ELR (cell line): ENCODE measurements around the gene FOXP1.

ENCODE experiments used
- DNase-seq: peaks from one replicate; pipeline ENCODE4 v3.0.0-alpha.2; 2015; ENCODE audit warnings: low read depth

Gene FOXP1

GRCh38 chr3:71060536-71060935, 523.0 kb downstream of the FOXP1 start:
- DNase-seq: no peak

- DNase-seq: peak; percentile 77
These were observed 526.0 kb downstream of the FOXP1 start for GRCh38 chr3:71057526-71057894.

GRCh38 chr3:71056327-71056726, 527.2 kb downstream of the FOXP1 start:
- peak; percentile 85 for DNase-seq

DNA sequence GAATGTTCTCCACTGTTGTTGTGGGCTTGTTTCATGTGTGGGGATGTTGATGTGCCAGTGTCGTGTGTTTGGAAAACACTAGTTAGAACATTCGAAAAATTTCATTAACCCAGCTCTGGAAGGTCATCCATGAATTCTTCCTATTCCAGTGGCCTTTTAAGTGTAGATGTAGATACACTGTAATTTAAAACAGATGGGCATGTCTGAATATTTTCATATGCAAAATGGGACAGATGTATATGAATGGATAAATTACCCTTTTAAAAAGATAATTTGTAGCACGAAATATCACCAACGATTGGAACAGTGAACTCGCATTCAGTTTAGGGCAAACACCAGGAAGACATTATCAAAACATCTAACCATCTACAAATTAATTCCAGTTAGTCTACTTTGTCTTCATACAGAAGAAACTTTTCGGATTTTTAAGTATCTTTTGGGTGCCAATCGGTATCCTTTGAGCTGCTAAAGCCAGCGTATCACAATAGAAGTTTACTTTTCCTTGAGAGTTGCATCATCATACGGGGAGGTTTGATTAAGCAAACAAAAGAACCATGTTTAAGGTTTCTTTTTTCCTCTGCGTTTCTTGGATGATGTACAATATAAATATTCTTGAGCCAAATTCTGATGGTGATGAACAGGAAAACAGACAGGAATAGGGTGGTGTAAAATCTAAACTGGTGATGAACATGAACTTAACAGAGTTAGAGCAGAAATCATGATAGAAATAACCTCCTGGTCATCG, 528.1 kb downstream of the FOXP1 start:
- DNase-seq: no peak

DNA sequence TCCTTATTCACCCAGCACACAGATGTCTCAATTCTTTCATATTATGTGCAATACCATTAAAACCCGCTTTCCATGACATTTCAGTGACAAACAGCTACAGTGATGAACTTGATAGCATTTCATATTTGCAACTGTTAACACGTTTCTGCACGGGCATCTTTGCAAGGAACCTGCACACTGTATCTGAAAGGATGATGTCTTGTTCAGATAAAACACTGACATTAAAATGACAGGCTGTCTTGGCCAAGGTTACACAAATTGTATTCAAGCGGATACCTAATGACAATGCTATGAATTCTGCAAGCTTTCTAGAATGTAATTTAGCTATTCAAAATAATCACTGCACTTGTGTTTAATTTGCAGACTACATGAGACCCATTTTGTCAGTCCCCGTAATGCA, 529.2 kb downstream of the FOXP1 start:
- DNase-seq: no peak

- DNase-seq: no peak
These were observed 530.0 kb downstream of the FOXP1 start for GRCh38 chr3:71053495-71053894.

DNA sequence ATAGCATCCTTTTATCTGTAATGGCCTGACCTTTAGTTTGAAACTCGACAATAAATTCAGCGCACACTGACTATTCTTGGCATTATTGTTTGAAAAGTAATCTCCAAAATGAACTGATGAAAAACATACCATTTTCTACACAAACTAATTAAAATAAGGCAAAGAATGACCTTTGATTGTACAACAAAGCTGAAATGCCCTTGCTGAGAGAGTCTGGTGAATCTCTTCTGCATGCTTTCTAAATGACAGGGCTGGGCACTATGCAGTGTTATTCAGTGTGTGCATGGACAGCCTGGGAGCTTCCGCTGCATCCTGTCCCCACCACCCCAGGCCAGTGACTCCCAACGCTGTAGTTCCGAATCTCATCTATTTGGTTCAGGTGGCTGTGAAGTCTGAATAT, 530.8 kb downstream of the FOXP1 start:
- no peak for DNase-seq

- peak; percentile 18 for DNase-seq
These were observed 531.4 kb downstream of the FOXP1 start for GRCh38 chr3:71051893-71052687.

- no peak for DNase-seq
These were observed 532.3 kb downstream of the FOXP1 start for GRCh38 chr3:71051259-71051595.

GRCh38 chr3:71050538-71051258, 532.8 kb downstream of the FOXP1 start:
- DNase-seq: no peak

DNA sequence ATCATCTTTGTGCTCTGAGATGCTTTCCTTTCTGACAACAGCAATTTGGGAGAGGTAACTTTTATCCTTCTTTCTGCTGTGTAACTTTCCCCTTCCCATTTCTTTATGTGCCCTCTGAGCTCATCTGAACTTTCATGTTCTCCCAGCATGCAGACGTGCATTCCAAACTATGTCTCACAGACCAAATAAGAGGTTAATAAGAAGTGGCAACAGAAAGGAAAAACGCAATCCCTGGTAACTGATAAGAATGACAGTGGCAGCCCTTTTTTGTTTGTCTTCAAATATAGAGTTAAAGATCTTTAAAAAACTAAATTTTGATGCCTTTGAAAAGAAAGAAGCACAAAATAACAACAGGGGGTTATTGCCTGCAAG, 533.4 kb downstream of the FOXP1 start:
- DNase-seq: no peak

GRCh38 chr3:71048948-71049347, 534.6 kb downstream of the FOXP1 start:
- no peak for DNase-seq

DNA sequence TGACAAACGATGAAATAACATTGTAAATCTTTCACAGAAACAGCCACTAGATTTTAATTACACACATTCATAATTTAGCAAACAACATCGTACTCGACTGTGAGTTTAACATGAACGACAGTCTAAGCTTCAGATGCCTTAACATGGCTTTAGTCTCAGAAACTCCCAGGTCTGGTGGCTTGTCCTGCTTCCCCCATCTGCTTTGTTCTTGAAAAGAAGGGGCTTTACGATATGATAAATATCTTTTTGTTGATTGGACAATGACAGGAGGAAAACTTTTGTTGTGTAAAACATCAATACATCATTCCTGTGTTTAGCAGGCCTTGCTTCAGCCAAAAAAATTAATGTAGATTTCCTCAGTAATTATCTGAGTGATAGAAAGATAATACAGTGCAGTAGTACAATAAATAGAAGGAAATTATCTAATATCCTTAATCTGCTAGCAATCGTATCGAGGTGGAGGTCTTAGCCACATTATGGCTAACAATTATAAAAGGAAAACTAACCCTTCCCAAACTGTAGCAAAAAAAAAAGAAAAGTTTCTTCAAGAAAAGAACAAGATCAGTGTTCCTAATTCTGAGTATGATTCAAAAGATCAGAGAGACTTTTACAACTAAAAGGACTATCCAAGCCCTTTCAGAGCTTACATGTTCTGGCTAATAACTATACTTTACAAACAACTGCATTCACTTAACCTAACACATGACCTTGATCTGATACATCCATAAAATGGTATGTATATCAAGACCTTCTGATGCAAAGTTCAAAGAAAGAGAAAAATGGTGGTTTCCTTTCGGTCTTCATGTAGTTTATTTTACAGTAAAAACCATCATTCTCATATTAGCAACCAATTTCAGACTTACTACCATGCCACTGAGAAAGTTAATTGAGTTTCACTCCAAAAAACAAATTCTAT, 535.7 kb downstream of the FOXP1 start:
- DNase-seq: no peak

DNA sequence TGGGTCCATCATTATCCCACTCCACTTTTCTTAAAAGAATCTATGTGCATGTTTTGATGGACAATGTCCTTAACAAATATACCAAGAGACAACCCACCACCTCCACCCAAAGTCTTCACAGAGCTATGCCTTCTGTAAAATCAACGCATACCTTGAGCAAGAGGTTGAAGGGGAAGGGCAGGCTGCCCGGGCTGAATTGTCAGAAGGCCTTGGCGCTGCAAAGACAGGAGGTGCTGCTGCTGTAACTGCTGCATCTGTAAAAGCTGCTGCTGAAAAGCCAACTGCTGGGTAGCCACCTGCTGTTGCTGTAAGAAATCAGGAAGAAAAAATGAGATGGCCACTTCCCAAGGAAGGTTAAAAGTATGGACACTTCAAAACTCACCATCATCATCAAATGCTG, 536.7 kb downstream of the FOXP1 start:
- DNase-seq: no peak

- no peak for DNase-seq
These were observed 537.6 kb downstream of the FOXP1 start for GRCh38 chr3:71045917-71046282.

DNA sequence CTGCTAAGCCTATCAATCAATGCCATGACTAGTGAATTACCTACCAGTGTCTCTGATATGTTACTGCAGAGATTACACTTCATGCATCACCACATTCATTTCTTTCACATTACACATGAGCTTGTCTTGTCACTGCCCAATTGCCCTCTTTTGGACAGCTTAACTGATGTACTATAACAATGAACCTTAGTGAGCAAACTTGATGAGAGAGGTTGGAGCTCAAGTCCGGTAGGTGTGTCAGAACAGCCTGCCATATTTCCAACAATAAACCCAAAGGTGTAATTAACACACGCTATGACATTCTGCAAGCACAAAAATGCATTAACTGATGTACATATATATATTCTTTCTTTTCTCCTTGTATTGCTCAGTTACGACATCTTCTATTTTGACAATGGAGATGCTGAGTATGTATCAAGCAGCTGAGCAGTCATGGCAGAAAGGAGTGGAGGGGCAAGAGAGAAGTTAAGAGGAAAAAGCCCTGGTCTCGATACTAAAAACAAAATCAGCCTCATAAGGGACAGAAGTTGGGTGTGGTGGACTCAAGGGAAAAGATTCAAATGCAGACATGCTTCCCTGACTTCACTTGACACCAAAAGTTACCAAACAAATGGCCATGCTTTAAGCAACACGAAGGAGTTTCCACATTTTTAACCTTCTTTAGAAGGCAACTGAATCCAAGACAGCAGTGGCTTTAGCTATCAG, 538.2 kb downstream of the FOXP1 start:
- DNase-seq: no peak

DNA sequence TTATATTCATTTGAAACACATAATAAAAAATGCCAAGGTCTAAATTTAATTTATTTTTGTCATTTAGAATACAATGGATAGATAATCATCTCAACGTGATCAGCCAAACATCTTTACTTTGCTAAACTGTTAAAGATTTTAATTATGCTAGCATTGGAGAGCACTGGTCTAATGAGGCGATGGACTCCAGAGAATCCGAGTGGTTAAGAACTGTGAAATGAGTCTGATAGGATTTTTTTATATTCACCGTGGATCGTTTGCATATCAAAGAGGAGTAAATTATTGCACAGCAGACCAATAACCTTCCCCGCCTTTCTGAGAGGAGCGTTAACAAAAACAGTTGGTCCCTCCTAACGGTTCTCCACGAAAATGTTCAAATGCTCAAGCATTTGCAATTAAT, 540.8 kb downstream of the FOXP1 start:
- DNase-seq: no peak

DNA sequence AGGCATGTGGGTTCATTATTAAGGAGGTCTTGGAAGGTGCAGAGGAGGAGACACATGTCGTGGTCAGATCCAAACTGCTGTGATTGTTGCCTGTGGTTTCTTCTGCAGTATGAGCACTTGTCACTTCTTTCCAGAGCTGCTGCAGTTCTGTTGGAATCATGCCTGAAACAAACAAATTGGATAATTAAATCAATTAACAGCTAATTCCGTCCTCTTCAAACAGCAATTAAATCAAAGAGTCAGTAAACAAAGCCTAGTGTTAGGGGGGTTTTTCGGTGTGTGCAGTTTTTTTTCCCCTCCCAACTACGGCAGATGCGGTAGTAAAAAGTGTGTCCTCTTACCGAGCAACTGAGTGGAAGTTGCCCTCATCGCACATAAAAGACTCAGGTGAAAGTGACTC, 542.2 kb downstream of the FOXP1 start:
- DNase-seq: no peak

GRCh38 chr3:71039332-71039731, 544.2 kb downstream of the FOXP1 start:
- no peak for DNase-seq

GRCh38 chr3:71037775-71038174, 545.8 kb downstream of the FOXP1 start:
- no peak for DNase-seq

- DNase-seq: no peak
These were observed 547.6 kb downstream of the FOXP1 start for GRCh38 chr3:71035886-71036285.

DNA sequence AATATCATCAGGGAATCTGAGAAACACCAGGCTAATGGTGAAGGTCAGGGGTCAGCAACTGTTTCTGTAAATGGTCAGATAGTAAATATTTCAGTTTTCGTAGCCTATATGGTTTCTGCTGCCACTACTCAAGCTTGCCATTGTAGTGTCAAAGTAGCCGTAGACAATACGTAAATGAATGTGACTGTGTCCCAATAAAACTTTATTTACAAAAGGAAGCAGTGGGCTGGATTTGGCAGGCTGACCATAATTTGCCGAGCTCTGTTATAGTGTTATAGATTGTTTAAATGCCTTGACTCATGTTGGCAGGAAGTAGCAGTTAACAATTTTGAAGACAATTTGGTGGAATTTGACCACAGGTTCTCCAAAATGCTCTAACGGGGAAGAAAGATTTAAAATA, 548.2 kb downstream of the FOXP1 start:
- peak; percentile 71 for DNase-seq
